OCI-M2 (cell line): Measurements from ENCODE around the gene SLC5A6.
"Not testable (repeated sequence)": the region's sequence is repeated elsewhere in the genome, so short reads cannot be mapped to it uniquely, and the experiment has no call there.

Experiments used
- DNase-seq: peaks from one replicate; lab custom pipeline; 2025; ENCODE audit not compliant: unreplicated experiment; lab: John Stamatoyannopoulos, UW

The SLC5A6 gene

GRCh38 chr2:27177441-27178351 is 34.4 kb downstream of the SLC5A6 start:
- DNase-seq = no peak

DNA sequence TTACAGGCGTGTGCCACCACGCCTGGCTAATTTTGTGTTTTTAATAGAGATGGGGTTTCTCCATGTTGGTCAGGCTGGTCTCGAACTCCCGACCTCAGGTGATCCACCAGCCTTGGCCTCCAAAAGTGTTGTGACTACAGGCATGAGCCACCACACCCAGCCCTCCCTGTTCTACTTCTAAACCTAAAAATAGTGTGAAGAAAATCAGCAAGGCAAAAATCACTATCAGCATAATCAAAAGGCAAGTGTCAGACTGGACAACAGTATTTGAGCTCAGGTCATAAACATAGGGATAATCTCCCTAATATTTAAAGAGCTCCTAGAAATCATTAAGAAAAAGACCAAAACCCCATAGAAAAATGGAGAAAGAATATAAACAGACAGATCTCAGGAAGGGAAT is 36.3 kb downstream of the SLC5A6 start:
- DNase-seq = not testable (repeated sequence)

GRCh38 chr2:27175330-27175729 is 36.7 kb downstream of the SLC5A6 start:
- no peak for DNase-seq

DNA sequence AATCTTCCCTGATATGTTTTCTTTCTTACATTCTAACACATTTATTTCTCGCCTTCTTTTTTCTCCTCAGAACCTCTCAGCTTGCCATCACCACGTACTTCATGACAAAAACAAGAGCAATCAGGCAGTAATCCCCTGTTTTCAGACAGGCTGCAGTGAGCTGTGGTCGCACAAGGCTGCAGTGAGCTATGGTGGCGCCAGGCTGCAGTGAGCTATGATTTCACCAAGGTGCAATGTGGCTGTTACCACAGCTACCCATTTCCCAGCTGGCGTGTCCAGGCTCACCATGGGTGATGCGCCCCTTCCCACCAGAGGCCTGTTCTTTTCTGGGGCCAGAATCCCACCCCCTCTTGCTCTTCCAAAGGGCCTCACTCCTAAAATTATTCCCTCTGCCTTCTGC is 37.4 kb downstream of the SLC5A6 start:
- no peak for DNase-seq

DNA sequence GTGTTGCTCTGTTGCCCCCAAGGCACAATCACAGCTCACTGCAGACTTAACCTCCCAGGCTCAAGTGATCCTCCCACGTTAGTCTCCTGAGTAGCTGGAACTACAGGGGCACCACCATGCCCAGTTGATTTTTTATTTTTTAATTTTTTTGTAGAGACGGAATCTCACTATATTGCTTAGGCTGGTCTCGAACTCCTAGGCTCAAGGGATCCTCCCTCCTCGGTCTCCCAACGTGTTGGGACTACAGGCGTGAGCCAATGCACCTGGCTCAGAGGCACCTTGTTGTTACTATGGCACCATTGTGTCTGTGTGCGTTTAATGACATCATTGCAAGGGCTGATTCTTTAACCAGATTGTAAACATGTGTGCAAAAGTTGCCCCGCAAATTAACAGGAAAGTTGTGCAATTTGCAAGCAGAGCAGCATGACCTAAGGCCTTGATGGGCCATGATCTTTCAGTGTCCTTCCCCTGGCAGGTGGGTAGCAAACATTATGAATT is 40.7 kb downstream of the SLC5A6 start:
- DNase-seq = no peak

DNA sequence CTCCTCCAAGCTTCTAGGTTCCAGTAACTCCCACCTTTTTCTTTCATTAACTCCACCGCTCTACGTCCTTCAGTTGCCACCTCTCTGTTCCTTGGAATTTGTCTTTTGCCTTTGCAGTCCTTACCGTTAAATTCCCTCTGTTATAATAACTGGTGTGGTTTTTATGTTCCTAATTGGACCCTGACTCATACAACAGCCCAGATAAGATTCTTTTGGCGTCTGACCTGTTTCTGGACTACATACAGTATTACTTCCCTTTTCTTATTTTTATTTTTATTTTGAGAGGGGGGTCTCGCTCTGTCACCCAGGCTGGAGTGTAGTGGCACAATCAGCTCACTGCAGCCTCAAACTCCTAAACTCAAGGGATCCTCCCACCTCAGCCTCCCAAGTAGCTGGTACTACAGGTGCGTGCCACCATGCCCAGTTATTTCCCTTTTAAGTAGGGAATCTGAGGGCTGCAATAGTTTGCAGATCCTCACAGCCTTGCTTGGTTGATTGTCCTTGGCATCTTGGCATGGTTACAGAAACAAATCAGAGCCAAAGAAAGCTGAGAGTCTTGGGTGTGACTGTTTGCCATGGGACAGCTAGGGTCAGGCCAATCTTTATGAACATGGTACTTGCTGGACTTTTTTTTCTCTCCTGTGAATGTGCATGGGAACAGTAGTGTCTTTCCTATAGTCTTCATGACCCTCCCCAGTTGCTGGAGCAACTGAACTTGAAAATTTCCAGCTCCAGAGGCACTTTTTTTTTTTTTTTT is 41.3 kb downstream of the SLC5A6 start:
- no peak for DNase-seq

- no peak for DNase-seq
Measured at GRCh38 chr2:27164960-27165763, 46.9 kb downstream of the SLC5A6 start.

DNA sequence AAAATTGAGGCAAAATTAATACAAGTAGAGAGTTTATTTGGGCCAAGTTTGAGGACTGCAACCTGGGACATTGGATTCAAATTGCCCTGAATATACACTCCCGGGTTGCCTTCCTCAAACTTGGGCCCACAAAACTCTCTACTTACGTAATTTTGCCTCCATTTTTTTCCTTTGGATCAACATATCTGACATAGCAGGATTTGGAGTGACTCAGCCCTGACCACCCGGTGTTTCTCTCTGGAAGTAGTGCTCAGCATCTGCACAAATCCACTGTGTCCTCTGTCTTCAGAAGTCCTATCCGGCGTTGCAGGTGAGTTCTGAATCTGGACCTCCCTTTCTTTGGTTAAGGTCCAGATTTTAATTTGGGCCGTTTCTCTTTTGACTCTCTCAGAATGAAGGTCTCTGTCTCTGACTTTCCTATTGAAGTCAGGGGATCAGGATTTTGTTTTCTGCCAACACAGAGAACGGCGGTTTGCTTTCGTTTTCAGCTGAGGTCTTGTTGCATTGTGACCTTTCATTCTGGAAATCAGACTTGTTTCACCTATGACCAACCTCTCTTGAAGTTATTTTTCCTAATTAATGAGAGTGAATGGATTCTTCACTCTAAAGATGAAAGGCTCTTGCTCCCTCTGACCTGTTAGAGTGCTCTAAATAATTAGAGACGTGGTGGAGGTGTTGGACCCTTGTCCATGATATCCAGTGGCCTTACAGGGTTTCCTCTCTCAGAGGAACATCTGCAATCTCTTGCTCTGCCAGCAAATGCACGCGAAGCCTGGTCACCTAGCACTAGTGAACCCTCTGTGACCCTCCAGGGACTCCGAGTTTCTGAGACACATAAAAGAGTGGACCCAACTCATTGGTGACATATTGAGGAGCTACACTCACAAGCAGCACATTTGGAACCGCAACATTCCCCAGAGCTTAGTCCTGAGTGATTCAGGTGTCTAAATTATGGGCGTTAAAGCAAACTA is 49.6 kb downstream of the SLC5A6 start:
- DNase-seq = no peak

- no peak for DNase-seq
Measured at GRCh38 chr2:27160191-27160590, 51.9 kb downstream of the SLC5A6 start.

DNA sequence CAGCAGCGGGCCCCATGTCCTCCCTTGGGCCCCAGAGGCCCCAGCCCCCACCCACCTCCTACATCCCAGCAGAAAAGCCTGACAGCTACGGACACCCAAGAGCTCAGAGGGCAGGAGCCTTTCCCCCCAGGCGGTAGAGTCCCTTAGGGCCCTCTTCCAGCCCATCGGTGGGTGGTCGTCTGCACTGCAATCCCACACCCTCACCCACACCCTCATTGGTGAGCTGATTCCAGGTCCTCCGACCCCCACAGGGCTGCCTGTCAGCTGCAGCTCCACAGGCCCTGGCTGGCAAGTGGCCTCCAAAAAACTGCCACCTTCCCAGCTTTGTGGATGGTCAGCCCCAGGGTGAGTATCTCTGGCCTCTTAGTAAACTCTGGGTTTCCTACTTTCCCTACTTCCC is 52.8 kb downstream of the SLC5A6 start:
- no peak for DNase-seq

- DNase-seq = no peak
Measured at GRCh38 chr2:27158468-27158867, 53.6 kb downstream of the SLC5A6 start.

DNA sequence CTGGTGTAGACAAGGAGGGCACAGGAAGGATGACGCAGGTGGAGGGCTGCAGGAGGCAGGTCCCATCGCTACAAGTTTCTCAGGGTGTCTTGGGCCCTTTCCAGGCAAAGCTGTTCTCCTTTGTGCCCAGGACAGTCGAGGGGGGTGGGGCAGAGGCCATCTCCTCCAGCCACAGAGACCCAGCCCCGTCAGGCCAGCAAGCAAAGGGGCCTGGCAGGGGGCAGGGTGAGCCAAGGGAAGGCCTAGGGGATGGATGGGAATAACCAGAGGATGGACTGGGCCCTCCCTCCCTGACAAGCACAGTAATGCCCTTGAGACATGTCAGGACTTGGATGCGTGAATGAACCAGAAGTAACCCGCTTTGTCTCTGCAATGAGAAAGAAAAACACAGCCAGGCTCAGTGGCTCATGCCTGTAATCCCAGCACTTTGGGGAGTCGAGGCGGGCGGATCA is 57.0 kb downstream of the SLC5A6 start:
- DNase-seq = no peak

DNA sequence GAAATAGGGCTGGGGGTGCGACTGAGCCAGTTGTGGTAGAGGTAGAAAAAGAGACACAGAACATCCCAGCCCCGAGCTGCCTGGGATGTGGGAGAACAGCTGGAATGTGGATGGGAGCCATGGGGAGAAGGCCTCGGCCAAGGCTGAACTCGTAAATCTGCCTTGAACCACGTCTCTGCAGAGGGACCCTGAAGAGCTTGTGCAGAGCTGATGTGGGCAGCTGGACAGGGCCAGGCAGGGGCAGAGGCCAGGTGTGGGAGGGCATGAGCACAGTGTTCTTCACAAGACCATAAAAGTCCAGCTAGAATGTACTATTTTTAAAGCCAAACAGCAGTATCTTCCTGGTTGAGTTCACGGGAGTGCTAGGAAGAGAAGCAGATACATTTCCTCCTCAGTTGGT is 57.6 kb downstream of the SLC5A6 start:
- no peak for DNase-seq

GRCh38 chr2:27152796-27153464 is 59.1 kb downstream of the SLC5A6 start:
- no peak for DNase-seq

DNA sequence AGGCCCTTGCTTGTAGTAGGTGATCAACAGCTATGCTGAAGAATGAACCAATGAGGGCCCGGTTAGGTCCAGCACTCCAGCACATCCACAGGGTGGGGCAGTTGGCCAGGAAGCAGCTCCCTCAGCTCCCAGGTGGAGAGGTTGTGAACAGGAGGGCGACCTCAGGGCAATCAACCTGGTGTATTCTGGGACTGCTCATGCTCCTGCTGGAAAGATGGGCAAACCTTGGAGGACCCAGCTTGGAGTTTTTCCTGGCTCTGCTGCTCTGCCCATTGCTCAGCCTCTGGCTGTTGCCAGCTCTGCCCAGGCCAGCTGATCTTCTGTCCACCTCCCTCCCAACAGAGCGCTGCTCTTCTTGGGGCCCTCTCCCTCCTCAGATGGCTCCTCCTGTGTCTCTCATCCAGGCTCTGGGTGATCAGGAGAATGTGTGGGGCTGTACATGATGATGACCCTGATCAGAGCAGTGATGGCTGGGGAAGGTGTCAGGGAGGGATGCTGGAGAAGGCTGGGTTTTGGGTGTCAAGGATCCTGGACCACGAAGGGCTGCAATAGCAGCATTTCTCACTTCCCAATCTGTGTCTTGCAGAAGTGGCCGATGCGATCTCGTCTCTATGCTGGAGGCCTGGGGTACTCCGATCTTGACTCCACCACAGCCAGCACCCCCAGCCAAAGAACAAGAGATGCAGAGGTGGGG is 59.8 kb downstream of the SLC5A6 start:
- no peak for DNase-seq

DNA sequence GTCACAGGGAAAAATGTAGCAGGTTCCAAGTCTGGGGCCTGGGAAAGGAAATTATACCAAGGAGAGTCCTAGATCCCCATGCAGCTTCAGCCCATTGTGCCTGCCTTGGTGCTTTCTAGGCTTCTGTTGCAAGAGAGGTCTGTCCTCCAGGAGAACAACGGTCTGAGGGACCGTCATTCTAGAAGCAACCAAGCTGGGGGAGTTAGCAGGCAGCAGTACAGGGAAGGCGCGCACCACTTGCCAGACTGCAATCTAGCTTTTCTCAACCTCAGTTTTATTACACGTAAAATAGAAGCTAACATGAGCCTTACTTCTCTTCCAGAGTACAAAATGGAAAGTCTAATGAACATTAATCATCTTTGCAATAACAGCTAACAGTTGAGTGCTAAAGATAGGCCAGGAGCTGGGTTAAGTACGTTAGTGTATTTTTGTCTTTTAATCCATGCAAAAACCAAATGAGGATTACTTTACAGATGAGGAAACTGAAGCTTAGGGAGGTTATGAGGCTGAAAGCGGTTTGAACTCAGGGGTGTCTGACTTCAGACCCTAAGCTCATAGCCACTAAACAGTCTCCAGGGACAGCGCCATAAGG is 61.3 kb downstream of the SLC5A6 start:
- no peak for DNase-seq
